PC-3 (cell line): ENCODE results near the gene IQSEC1.

Experiments
- EZH2phosphoT487 ChIP-seq: fragments of 300-600 bp; sonication (generic); IDR thresholded peaks from 2 replicates; pipeline ENCODE4 v1.6.1; 2018; ENCODE audit warnings: mild to moderate bottlenecking, antibody characterized with exemption, low read length, borderline replicate concordance
- TF ChIP-seq, protein P1 (sequence below): fragments of 300-600 bp; sonication (generic); conservative IDR thresholded peaks from 2 replicates; pipeline ENCODE4 v1.5.1; 2017; ENCODE audit warnings: antibody characterized with exemption, low read depth, mild to moderate bottlenecking, low read length

DNA sequence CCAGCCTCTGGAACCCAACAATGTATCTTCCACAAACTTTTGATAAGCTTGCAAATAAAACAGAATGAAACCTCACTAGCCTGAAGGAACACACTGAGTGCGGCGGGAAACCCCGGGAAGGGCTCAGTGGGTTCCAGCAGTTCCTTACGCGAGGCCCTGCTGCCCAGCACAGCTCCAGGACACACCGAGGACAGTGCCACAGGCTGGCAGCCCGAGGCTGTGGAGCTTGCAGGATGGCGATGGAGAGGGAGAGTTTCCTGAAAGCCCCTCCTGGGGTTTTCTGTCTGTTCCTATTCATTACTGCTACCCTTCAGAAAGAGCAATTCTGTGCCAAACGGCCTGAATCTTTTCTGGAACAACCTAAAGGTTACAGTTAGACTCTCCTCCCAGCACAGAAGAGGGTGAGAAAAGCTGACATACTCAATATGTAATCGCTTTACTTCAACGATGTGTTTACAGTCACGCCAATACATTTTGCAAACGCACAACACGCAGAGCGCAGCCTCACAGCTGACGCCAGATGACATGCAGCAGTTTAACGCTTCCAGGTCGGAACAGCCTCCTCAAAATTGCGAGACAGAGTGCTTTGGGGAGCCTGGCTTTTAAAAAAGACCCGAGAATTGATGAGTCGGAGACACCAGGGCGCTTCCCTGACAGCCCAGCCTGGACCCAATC is 174.8 kb downstream of the IQSEC1 start:
- TF ChIP-seq, protein P1, sequence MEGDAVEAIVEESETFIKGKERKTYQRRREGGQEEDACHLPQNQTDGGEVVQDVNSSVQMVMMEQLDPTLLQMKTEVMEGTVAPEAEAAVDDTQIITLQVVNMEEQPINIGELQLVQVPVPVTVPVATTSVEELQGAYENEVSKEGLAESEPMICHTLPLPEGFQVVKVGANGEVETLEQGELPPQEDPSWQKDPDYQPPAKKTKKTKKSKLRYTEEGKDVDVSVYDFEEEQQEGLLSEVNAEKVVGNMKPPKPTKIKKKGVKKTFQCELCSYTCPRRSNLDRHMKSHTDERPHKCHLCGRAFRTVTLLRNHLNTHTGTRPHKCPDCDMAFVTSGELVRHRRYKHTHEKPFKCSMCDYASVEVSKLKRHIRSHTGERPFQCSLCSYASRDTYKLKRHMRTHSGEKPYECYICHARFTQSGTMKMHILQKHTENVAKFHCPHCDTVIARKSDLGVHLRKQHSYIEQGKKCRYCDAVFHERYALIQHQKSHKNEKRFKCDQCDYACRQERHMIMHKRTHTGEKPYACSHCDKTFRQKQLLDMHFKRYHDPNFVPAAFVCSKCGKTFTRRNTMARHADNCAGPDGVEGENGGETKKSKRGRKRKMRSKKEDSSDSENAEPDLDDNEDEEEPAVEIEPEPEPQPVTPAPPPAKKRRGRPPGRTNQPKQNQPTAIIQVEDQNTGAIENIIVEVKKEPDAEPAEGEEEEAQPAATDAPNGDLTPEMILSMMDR = no peak
- TF ChIP-seq EZH2phosphoT487 = no peak
